Activated effector memory CD4-positive, alpha-beta T cell treated with anti-CD3 and anti-CD28 coated beads, Interleukin-2, amount 50 U/mL, for 16 hours (primary cell): ENCODE results near the gene CHMP2A.
"Not testable (repeated sequence)": the region's sequence is repeated elsewhere in the genome, so short reads cannot be mapped to it uniquely, and the experiment has no call there.

ENCODE experiments used
- DNase-seq: peaks from one replicate; pipeline ENCODE4 v3.0.0-alpha.2; 2020

CHMP2A gene

DNA sequence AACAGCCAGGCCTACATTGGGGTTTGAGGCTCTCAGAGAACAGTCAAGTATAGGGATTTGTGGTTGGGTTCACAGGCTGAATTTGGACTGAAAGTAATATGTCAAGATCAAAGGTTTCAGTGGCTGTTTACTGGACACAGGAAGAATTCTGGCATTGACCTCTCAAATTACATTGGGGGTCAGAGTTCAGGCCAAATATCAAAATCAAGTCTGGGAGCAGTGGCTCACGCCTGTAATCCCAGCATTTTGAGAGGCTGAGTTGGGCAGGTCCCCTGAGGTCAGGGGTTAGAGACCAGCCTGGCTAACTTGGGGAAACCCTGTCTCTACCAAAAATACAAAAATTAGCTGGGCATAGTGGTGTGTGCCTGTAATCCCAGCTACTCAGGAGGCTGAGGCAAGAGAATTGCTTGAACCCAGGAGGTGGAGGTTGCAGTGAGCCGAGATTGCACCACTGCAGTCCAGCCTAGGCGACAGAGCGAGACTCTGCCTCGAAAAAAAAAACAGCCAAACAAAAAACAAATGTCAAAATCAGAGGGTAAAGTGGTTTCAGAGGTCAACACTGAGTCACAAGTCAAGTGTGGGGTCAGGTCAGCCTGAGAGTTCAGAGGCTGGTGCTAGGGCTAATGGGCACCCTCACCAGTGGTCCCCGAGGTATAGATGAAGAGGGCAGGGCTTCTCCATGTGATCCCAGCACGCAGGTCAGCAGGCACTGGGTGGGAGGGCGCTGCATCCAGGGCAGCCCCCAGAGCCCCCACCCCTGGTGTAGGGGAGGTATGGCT, 44.6 kb downstream of the CHMP2A start:
- DNase-seq = no peak

DNA sequence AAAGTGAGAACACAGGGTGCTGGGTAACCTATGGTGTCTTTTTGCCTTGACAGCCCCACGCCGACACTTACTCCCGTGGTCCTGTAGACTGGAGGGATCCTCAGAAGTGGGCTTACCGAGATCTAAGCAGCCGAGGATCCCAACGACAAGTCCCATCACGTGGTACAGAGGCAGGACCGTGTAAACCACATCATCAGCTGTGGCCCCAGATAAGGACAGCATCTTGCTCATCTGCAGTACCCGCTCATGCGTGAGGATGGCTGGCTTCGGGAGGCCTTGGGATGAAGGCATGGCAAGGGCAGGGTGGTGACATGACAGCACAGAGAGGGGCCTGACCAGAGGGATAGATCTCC, 45.2 kb downstream of the CHMP2A start:
- DNase-seq = no peak

DNA sequence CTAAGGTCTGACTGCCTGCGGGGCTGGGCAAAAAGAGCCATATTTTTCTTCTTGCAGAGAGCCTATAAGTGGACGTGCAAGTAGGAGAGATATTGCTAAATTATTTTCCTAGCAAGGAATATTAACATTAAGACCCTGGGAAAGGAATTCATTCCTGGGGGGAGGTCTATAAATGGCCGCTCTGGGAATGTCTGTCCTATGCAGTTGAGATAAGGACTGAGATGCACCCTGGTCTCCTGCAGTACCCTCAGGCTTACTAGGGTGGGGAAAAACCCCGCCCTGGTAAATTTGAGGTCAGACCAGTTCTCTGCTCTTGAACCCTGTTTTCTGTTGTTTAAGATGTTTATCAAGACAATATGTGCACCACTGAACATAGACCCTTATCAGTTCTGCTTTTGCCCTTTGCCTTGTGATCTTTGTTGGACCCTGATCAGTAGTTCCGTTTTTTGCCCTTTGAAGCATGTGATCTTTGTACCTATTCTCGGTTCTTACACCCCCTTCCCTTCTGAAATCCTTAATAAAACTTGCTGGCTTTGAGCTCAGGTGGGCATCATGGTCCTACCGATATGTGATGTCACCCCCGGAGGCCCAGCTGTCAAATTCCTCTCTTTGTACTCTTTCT, 47.2 kb downstream of the CHMP2A start:
- DNase-seq = not testable (repeated sequence)
